GM19023 (cell line): ENCODE results near the gene ZBTB17.
"Not testable (repeated sequence)": the region's sequence is repeated elsewhere in the genome, so short reads cannot be mapped to it uniquely, and the experiment has no call there.

ENCODE experiments used
- ATAC-seq: cut with Tn5 transposase; IDR thresholded peaks from one replicate; pipeline ENCODE4 v1.9.1; 2021; ENCODE audit warnings: mild to moderate bottlenecking, moderate library complexity; ENCODE audit not compliant: unreplicated experiment

The ZBTB17 gene

DNA sequence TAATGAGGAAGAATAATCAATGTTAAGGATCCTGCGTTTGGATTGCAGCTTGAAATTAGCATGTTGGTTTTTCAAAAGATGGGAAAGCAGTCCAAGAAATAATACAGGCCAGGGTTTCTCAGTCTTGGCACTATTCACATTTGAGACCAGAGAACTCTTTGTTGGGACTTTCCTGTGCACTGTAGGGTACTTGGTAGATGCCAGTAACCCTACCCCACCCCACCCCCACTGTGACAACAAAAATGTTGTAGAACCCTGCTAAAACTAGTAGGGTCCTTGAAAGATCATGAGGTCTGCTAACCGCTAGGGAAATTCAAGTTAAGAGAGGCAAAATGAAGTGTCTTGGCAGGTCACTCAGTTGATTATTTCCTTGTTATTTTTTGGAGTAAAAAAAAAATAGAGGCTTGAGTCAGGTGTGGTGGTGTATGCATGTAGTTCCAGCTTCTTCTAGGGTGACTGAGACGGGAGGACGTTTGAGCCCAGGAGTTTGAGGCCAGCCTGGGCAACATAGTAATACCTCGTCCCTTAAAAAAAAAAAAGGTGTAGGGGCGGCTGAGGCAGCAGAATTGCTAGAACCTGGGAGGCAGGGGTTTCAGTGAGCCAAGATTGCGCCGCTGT, 75.1 kb downstream of the ZBTB17 start:
- ATAC-seq = no peak

DNA sequence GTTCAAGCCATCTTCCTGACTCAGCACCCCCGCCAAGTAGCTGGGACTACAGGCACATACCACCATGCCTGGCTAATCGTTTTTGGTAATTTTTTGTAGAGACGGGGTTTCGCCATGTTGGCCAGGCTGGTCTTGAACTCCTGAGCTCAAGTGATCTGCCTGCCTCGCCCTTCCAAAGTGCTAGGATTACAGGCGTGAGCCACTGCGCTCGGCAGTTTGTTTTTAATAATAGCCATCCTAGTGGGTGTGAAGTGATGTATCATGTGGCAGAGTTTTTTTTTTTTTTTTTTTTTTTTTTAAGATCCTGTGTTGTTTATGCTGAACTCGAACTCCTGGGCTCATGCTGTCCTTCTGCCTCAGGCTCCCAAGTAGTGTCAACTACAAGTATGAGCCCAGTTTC, 76.6 kb downstream of the ZBTB17 start:
- ATAC-seq = no peak

DNA sequence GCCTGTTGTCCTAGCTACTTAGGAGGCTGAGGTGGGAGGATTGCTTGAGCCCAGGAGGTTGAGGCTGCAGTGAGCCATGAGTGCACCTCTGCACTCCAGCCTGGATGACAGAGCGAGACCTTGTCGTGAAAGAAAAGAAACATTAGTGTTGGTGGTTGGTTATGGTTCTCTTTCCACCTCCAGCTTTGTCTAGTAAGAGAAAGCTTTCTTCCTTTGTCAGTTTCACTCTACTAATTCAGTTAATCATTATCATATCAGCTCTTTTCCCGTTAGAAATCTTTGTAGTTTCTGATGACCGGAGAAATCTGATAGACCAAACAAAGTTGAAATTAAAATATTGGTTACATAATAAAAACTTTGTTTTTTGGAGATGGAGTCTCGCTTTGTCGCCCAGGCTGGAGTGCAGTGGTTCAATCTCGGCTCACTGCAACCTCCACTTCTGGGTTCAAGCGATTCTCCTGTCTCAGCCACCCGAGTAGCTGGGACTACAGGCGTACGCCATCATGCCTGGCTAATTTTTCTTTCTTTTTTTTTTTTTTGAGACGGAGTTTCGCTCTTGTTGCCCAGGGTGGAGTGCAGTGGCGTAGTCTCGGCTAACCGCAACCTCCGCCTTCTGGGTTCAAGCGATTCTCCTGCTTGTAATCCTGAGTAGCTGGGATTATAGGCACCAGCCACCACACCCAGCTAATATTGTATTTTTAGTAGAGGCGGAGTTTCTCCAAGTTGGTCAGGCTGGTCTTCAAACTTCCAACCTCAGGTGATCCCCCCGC, 78.9 kb downstream of the ZBTB17 start:
- ATAC-seq = not testable (repeated sequence)

DNA sequence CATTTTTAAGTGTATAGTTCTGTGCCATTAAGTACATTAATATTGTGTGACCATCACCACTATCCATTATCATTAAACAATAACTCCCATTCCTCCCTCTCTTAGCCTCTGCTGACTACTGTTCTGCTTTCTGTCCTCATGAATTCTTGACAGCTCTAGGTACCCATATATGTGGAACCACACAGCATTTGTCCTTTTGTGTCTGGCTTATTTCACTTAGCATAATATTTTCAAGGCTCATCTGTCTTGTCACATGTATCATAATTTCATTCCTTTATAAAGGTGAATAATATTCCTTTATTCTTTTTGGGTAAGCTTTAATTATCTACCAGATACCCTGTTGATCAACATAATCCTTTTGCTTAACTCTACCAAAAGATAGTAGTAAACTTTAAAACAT, 80.7 kb downstream of the ZBTB17 start:
- no peak for ATAC-seq

DNA sequence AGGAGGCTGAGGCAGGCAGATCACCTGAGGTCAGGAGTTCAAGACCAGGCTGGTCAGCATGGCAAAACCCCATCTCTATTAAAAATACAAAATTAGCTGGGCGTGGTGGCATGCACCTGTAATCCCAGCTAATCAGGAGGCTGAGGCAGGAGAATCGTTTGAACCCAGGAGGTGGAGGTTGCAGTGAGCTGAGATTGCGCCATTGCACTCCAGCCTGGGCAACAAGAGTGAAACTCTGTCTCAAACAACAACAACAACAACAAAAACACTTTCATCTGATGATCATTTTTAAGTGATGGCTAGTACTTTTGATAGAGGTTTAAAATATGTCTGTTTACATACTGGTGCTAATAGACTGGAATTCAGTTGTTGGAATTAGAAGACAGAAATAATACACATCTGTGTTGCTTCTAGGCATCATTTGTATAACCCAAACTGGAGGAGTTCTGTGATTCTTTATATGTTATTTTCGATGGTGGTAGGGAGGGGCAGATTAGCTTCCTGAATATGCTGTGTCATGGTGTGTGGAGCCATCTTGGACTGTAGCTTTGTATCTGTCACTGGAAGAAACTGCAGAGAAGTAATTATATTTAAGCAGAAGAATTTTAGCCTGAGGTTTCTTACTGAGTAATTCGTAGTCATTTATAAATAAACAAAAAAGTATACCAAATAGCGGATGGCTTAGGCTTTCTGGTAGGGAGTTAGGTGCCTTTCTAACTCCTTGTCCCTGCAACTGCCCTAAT, 82.9 kb downstream of the ZBTB17 start:
- ATAC-seq = not testable (repeated sequence)
